HG02642 (cell line): Measurements from ENCODE around the gene FAIM2.
A peak's percentile ranks its signal among the peaks of the same experiment; 100 is the strongest.
"Not testable (repeated sequence)": the region's sequence is repeated elsewhere in the genome, so short reads cannot be mapped to it uniquely, and the experiment has no call there.

Experiments
- ATAC-seq: cut with Tn5 transposase; IDR thresholded peaks from one replicate; pipeline ENCODE4 v1.9.1; 2021; ENCODE audit warnings: mild to moderate bottlenecking; ENCODE audit not compliant: unreplicated experiment, poor library complexity

FAIM2 gene

DNA sequence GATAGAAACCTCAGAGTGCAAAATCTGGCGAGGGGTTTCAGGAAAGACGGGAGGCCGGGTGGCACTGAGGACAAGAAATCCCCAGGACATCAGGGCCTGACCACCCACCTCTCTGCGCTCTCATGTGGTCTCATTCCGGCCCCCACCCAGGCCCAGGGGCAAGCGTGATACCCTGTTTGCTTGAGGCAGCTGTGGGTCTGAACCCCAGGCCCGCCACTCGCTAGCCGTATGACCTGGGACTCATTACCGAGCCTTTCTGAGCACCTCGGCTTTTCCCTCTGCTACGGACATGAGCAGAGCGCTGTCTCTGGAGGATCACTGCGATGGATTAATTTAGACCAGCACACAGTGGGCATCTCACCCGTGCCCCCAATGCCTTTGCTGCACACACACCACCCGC lies 35.3 kb downstream of the FAIM2 start:
- ATAC-seq, result no peak

- ATAC-seq, result no peak
Measured at GRCh38 chr12:49867570-49868341, 35.9 kb downstream of the FAIM2 start.

GRCh38 chr12:49866859-49867569 lies 36.7 kb downstream of the FAIM2 start:
- peak; percentile 64 for ATAC-seq

- no peak for ATAC-seq
Measured at GRCh38 chr12:49865782-49866135, 37.9 kb downstream of the FAIM2 start.

GRCh38 chr12:49865109-49865781 lies 38.5 kb downstream of the FAIM2 start:
- ATAC-seq, result no peak

DNA sequence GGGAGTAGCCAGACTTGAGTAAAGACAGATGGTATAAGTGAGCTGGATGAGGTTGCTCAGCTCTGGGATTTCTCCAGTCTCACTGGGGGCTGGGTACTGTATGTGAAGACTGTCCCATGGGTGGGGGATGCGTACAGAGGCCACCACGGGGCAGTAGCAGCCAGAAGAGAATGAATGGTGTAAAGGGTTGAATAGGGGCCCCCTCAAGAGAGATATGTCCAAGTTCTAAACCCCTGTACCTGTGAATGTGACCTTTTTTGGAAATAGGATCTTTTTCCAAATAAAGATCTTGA lies 39.0 kb downstream of the FAIM2 start:
- no peak for ATAC-seq

DNA sequence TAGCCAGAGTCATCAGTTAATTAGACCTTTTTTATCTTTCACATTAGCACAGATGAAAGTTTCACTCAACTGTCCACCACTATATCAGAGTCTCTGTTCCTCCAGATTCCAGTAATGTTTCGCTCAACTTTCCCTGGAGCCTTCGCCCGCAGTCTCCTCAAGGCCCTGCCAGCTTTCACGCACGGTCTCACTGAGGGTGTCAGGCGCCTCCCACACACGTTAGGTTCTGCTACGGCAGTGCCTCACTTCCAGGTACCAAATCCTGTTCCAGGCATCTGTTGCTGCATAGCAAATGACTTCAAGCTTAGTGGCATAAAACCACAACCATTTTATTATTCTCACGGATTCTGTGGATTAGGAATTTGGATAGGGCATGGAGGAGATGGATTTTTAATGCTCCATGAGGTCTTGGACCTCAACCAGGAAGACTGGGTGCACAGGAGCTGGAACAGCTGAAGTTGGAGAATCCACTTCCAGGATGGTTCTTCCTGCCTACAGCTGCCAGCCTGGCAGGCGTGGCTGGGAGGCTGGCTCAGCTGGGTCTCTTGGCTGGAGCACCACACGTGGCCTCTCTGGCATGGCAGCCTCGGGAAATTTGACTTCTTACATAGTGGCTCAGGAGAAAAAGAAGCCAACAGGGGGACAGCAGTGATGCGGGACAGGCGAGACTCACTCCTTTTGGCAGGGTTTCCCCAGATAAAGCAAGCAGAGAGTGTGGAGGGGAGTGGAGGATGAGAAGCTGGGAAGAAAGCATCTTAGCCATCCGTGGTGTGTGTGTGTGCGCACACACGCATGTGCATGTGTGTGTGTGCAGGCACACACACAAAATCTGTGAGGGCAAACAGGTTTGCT lies 39.5 kb downstream of the FAIM2 start:
- ATAC-seq, result no peak

GRCh38 chr12:49860921-49861320 lies 42.8 kb downstream of the FAIM2 start:
- ATAC-seq, result not testable (repeated sequence)

DNA sequence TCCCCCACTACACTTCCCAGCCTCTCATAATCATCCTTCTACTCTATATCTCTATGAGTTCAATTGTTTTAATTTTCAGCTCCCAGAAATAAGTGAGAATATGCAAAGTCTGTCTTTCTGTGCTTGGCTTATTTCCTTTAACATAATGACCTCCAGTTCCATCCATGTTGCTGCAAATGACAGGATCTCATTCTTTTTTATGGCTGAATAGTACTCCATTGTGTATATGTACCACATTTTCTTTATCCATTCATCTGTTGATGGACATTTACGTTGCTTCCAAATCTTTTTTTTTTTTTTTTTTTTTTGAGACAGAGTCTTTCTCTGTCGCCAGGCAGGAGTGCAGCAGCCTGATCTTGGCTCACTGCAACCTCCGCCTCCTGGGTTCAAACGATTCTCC lies 47.8 kb downstream of the FAIM2 start:
- not testable (repeated sequence) for ATAC-seq

DNA sequence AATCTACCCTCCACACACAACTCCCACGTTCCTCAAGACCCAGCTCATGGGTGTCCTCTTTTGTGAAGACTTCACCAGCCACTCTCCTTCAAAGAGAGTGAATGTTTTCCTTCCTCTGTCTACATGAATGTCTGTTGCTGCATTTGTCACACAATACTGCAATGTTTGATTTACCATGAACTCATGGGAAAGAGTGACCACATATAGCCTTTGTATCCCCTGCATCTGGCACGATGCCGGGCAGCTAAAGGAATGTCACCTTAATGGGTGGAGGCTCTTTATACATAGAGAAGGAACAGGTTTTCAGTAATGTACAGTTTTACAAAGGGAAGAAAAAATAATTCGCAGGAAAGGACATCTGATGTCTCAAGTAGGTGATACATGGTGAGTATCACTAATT lies 48.7 kb downstream of the FAIM2 start:
- no peak for ATAC-seq

DNA sequence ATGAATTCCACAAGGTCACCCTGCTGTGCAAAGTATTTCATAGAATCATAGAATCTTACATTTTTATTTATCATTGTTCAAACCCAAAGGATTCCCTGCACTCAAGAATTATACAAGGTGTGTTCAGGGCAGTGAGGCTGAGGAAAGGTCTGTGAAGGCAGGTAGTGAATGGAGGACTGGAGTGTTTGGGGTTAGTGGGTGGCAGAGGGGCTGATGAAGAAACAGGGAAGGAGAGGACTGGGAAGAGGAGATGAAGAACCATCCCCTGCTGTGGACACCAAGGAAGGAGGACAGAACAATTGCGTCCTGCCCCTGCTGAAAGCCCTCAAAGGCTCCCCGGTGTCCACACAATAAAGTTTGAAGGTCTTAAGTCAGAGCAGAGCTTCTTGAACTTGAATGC lies 50.0 kb downstream of the FAIM2 start:
- ATAC-seq, result no peak

DNA sequence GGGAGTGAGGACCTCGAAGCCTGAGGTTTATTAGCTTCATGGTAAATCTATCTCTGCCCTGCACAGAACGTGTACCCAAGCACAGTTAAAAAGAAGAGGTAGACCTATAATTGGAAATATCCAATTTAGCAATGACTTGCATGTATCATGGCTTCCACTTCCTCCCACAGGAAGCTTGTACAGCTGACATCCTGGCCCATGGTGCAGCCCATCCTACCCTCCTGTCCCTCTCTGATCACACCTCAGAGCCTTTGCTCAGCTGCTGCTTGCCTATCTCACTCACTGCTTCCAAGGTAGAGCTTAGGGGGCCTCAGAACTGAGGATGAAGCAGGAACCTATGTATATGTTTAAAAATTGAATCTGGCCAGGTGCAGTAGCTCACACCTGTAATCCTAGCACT lies 56.5 kb downstream of the FAIM2 start:
- no peak for ATAC-seq

DNA sequence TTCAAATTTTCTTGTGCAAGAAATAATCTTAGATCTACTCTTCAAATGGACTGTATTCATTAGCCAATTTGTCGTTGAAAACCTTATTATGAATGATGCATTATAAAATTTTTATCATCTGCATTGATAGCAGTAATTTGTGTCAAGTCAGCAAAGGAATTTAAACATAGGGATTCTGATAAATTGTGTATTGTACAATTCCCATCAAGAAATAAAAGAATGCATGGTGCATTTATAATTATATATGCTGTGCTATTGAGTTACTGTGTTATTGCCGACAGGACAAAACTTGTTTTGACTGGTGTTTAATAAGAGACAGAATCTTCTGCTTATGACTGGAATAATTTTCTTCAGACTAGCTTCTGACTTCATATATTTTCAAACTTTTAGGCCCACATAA lies 57.7 kb downstream of the FAIM2 start:
- no peak for ATAC-seq

GRCh38 chr12:49843876-49844437 lies 59.7 kb downstream of the FAIM2 start:
- ATAC-seq, result no peak

GRCh38 chr12:49843411-49843810 lies 60.3 kb downstream of the FAIM2 start:
- ATAC-seq, result no peak

DNA sequence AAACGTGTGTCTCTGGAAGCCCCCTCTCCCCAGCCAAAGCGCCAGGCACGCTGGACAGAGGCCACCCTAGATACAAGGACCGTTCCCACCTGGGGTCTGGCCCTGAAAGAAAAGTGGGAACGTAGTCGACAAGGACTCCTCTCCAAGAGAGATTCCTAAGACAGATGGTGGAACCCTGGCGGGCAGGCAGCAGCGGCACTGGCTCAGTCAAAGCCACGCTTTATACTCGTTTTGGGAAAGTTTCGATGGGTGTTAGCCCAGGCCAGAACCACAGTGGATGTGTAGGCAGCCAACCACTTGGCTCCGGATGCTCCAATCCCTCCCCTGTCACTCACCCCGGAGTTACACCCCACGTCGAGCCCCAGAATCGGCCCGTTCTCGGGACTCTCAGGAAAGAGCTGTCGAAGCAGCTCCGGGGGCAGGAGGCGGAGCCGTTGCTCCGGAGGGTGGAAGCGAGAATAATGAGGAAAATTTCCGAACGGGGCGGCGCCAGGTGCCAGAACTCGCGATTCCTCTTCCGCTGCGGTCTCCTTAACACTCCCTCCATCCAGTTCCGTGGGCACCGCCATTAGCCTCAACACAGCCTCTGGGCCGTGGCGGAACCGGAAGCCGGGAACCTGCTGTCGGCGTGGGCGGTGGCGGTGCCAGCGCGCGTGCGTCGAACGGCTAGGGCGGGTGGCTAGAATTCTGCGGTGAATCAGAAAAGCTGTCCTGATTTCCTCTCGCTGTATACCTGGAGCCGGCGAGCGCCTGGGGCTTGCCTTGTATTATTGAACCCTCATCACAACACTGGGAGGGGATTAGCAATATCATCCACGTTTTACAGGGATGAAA lies 61.0 kb downstream of the FAIM2 start, which contains the start of gene BCDIN3D:
TSS of gene BCDIN3D (minus strand) at position 588 of the 834 bp plus-strand sequence. CDS start at position 569, 19 bp downstream.
- peak; percentile 91 for ATAC-seq

DNA sequence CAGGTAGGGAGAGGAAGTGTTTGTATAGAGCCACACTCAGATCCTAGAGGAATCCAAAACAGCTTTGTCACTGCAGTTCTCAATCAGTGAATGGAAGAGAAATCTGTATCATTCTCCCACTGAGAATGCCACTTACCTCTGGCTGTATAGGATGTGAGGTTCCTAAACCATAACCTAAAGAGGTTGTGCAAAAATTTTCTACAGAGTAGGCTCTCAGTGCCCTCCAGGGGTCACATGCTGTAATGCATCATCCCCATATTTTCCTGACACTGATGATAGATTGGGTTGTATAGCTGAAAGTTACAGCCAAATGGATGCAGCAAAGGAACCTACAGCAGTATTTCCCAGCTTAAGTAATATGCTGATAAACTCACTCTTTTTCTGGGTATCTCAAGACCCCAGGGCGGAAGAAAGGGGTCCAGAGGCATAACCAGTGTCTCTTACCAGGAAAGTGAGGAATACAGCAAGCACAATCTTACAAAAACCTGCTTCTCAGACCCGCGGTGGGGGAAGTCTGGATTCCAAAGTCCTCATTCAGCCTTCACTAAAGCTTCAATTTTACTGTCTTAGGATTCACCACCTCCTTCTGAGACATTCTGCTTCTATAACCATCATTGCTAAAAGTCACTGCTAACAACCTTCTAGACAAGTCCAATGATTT lies 64.6 kb downstream of the FAIM2 start:
- no peak for ATAC-seq

DNA sequence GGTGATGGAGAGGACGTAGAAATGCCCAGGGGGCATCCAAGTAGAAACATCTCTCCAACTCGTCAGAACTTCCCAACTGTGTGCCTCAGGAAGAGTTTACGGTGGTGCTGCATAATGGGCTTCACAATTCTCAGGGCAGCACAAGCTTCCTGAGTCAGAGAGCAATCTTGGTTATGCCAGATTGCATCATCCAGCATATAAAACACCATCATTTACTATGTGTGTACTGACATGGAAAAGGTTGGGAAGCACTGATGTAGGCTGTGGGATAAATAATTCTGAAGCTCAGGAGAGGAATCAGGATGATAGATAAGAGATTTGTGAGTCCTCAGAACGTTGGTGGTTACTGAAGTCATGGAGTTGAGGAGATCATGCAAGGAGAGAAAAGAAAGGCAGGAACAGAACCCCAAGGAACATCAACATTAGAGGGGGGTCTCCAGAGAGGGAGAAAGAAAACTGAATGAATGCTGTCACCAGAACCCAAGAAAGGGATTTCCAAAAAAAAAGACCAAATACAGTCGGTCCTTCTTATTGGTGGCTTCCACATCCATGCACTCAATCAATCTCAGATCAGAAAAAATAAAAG lies 70.8 kb downstream of the FAIM2 start:
- ATAC-seq, result no peak

DNA sequence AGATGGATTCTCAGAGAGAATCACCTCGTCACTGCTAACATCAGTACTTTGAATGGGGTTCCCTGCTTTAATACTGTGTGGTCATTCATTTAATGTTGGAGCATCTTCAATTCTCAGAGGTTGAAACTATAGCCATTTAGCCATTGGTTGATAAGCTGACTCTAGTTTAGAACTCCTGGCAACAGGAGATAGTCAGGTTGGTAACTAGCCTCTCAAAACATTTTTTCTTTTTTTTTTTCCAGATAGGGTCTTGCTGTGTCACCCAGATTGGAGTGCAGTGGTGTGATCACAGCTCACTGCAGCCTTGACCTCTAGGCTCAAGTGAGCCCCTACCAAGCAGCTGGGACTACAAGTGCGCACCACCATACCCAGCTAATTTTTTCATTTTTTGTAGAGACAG lies 72.0 kb downstream of the FAIM2 start:
- no peak for ATAC-seq
